Cerebellar nuclear complex (tissue), 1 donor: ENCODE measurements around the gene NKAIN2.
"Not testable (repeated sequence)": the region's sequence is repeated elsewhere in the genome, so short reads cannot be mapped to it uniquely, and the experiment has no call there.

Source experiments
- DNase-seq, 2 experiments: peaks; one replicate each; lab custom pipeline; 2025; lab: John Stamatoyannopoulos, UW

The NKAIN2 gene

DNA sequence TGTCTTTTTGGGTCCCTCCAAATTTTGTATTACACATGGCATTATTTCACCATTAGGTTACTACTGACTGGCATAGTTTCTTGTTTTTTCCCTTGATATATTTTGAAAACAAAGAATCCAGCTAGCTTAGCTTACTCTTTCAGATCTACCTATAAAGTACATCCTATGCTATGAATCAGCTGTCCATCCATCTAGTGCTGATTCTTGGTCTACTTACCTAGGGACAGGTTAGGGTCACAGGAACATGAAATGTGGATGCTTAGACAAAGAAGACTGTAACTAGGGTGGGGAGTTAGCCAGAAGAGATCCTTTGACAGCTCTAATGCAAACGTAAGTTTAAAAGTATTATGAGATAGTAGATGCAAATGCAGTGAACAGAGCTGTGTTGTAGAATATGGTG is 91.7 kb downstream of the NKAIN2 start:
- DNase-seq, result no peak

DNA sequence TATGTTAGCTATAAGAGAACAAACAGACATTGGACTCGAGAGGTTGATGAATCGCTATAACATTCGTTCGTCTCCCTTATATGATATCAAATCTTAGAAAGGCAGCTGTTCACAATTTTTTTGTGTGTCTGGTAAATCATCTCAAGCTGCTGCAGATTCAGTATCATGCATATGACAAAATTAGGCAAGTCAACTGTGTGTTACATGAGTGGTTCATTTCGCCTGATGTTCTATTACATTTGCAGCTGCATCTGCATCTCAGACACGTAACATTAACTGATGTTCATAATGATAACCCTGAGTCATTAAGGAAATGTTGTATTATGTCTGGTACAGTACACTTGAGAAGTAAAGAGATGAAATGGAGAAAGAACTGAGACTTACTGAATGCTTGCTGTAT is 92.1 kb downstream of the NKAIN2 start:
- DNase-seq, result no peak

- DNase-seq, result no peak
Measured at GRCh38 chr6:123896869-123897268, 93.2 kb downstream of the NKAIN2 start.

DNA sequence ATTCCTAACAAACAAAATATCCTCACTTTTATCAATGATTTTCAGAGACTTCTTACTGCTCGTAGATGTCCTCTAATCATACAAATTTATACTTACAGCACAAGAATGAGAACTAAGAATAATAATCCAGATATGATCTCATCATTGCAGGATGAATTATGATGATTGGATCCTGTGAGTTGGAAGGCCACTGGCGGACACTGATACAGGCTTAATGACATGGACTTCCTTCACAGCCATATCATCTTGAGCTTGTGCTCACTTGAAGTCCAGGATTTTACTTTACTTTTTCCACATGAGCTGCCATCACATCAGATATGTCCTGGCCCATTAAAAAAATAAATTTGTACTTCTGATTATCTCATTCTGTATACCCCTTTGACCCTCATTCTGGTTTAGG is 94.3 kb downstream of the NKAIN2 start:
- DNase-seq, result no peak

GRCh38 chr6:123898665-123899064 is 95.0 kb downstream of the NKAIN2 start:
- DNase-seq, result no peak

DNA sequence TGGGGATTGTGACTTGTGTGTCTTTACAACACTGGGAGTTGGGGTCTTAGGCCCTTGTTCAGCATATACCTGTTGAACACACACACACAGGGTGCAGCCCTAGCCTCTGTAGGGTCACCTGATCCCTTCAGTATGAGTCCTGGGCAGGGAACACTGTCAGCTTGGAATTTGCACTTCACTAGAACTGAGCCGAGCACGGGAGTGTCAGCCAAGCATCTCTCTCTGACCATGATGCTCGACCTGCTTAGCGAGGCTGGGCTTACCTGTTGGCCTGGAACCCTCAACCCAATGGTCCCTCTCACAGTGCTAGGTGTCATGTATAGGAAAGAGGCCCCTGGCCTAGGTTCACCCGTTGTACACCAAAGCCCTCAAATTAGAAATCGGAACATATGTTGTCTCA is 96.1 kb downstream of the NKAIN2 start:
- no peak for DNase-seq

DNA sequence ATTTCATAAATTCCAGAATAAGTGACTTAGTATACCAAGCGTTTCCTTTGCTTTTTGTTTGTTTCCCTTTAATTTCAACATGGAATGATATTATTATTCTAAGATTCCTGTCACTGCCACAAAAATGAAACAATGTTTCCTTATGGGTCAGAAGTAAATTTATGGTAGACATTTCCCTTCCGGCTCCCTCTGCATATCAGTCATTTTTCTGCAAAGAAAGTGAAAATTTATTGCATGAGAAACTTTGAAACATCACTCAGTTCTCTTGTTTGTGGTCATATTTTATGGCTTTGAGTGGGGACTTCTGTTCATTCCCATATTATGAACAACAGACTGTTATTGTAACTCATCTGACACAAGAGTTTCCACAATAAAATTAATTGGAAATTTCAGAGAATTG is 97.8 kb downstream of the NKAIN2 start:
- DNase-seq, result no peak

DNA sequence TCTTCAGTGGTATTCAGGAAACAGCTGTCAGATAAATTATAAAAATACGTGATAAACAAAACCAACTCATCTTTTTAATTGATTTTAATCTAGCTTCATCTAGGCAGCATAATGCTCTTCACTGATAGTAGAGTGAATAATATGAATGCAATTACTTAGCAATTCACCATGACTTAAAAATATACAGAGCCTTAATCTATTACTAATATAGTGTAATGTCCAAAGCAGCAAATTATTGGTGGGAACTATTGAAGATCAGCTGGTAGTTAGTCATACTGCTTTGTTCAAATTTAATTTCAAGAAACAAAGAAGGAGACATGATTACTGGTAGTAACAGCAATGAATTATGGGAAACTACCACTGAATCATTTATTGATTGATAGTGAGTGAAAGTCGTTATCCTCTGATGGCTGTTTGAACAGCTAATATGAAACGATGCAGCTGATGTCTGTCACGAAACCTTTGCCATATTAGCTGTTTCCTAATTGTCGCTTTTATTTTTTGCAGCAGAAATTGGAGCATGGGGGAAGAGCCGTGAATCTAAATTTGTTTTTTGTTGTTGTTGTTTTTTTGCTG is 99.2 kb downstream of the NKAIN2 start:
- no peak for DNase-seq

DNA sequence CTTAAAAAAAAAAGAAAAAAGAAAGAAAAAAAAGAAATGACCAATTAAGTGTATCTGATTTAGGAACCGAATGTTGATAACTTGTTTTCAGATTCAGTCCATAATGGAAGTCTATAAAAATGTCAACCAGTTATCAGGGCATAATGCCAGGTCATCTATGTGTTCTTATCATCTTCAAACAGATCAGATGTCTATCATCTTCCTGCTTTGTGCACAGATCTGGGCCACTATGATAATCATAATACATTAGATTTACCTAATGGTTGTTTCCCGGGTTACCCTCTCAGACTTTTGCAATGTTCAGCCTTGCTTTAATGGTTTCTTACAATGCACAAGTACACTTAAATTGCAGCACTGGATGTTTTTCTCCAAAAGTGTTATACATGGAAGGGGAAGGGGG is 100.6 kb downstream of the NKAIN2 start:
- no peak for DNase-seq

GRCh38 chr6:123908797-123909196 is 105.1 kb downstream of the NKAIN2 start:
- DNase-seq, result no peak

DNA sequence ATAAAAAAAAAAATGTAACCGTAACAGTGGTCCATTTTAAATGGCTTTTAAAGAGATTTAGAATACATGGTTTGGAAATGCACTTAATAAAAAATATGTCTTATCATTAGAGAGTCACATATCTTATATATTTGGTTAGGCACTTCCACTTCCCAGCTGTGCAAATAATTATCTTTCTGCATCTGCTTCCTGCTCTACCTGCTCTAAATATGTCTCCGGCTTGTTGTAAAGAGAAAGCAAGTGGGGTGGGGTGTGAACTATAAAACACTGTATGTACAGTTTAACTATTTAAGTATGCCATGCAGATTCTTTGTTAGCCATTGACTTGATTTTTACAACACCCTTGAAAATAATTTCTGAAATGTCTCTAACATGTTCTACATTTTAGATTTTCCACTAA is 106.3 kb downstream of the NKAIN2 start:
- no peak for DNase-seq

GRCh38 chr6:123913863-123914262 is 110.2 kb downstream of the NKAIN2 start:
- no peak for DNase-seq

GRCh38 chr6:123923379-123923778 is 119.7 kb downstream of the NKAIN2 start:
- DNase-seq, result not testable (repeated sequence)

GRCh38 chr6:123925350-123925749 is 121.7 kb downstream of the NKAIN2 start:
- DNase-seq, result no peak

DNA sequence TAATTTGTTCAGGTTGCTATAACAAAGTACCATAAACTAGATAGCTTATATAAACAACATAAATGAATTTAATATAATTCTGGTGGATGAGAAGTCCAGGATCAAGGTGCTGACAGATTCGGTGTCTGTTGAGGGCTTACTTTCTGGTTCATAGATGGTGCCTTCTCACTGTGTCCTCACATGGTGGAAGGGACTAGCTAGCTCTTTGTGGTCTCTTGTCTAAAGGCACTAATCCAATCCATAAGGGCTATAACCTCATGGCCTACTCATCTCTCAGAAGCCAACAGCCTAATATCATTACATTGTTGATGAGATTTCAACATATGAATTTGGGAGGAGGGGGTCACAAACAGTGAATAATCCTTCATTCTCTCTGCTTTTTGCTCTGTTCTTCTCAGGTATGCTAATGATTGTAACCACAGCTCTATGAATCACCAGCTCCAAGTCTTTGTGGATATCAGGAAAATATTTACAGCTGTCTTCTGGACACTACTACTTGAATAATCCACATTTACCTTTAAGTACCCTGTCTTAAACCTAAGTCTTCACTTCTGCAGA is 122.3 kb downstream of the NKAIN2 start:
- no peak for DNase-seq

GRCh38 chr6:123928529-123928928 is 124.9 kb downstream of the NKAIN2 start:
- DNase-seq, result no peak

DNA sequence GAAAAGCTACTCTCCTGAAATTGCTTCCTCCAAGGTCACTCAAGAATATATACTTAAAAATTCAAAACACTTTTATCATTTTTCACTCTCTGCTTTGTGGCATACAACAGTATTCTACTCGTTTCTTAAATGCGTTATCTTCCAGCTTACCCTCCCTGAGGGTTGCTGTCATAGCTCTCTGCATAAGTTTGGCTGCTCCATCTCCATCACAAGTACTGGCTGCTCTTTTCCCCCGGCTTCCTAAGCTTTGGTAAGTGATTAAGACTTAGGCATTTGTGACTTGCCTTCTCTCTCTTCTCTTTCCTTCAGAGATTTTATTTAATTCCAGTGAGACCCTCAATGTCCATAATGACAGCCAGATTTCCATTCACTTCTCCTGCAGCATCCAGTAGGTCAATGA is 128.3 kb downstream of the NKAIN2 start:
- no peak for DNase-seq

DNA sequence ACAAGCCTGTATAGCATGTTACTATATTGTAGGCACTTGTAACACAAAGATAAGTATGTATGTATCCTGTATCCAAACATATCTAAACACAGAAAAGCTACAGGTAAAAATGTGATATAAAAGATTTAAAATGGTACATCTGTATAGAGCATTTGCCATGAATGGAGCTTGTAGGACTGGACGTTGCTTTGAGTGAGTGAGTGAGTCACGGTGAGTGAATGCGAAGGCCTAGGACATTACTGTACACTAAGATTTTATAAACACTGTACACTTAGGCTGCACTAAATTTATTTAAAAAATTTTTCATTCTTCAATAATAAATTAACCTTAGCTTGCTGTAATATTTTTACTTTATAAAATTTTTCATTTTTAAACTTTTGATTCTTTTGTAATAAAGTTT is 136.9 kb downstream of the NKAIN2 start:
- DNase-seq, result no peak

- DNase-seq, result no peak
Measured at GRCh38 chr6:123941855-123942254, 138.2 kb downstream of the NKAIN2 start.

DNA sequence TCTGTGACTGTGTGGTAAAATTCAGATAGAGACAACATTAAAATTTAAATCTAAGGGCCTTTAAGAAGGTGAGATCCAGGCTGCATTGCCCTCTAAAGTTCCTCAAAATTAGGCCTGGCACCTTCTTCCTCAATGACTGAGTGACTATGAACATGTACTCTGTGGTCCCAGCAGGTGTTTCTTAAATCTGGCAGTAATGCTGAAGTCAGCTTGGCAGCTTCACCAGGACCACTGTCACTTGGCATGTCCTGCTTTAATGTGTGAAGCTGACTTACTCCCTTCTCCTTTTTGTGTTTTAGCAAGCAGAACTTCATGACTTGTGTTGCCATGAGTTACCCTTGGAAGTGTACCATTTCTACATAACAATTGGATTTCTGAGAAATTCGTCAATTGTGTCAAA is 141.7 kb downstream of the NKAIN2 start:
- peak; percentile 85 to 94 for DNase-seq

DNA sequence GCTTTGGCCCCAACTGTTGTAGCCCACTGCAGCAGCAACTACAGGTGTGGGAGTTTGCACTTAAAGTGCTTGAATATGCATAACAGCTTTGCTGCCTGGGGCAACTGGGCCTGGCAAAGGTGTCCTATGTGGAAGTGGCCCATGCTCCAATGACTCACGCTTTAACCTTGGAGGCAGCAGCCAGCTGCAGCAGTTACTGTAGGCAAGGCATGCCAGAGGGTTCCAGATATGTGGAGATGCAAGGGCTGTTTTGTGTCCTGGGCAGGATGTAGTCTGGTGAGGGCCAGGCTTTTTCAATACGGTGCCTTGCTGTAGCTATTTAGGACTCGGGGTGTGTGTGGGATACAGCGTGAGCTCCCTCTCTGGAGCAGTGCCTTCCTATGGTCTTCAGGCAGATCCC is 150.3 kb downstream of the NKAIN2 start:
- DNase-seq, result no peak

DNA sequence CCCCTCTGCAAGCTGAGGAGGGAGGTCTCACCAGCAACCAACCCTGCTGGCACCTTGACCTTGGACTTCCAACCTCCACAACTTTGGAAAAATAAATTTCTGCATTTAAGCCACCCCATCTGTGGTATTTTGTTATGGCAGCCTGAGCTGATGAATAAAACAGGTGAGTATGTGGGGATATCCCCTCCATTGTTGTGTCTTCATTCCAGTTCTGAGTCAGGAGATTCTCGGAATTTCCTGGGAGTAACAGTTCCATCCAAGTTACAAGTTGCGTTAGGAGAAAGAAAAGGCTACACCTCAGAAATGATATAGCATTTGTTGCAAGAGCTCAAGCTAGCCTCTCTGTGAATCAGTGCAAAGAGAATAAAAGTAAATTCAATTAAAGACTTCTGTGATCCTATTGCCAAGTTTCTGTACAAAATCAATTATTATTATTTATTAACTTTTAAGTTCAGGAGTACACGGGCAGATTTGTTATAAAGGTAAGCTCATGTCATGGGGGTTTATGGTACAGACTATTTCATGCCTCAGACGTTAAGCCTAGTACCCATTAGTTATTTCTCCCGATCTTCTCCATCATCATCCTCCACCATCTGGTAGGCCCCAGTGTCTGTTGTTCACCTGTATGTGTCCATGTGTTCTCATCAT is 153.0 kb downstream of the NKAIN2 start:
- no peak for DNase-seq

- no peak for DNase-seq
Measured at GRCh38 chr6:123962508-123962907, 158.8 kb downstream of the NKAIN2 start.

GRCh38 chr6:123965894-123966293 is 162.2 kb downstream of the NKAIN2 start:
- no peak for DNase-seq
